NB4 (cell line): ENCODE results near the gene CDKN2AIP.

Experiments used
- MYC ChIP-seq: IDR thresholded peaks from 2 replicates; pipeline ENCODE4 v1.6.1; 2011; ENCODE audit warnings: low read depth, low read length
- POLR2A ChIP-seq: IDR thresholded peaks from 2 replicates; pipeline ENCODE4 v1.6.1; 2011; ENCODE audit warnings: mild to moderate bottlenecking; ENCODE audit not compliant: insufficient read length; ENCODE audit errors: extremely low read depth
- TF ChIP-seq, protein P1 (sequence below): IDR thresholded peaks from one replicate; pipeline ENCODE4 v1.5.1; 2012; ENCODE audit warnings: low read depth, low read length
- TF ChIP-seq, protein P2 (sequence below): IDR thresholded peaks from 2 replicates; pipeline ENCODE4 v1.6.1; 2011; ENCODE audit warnings: low read depth, low read length

DNA sequence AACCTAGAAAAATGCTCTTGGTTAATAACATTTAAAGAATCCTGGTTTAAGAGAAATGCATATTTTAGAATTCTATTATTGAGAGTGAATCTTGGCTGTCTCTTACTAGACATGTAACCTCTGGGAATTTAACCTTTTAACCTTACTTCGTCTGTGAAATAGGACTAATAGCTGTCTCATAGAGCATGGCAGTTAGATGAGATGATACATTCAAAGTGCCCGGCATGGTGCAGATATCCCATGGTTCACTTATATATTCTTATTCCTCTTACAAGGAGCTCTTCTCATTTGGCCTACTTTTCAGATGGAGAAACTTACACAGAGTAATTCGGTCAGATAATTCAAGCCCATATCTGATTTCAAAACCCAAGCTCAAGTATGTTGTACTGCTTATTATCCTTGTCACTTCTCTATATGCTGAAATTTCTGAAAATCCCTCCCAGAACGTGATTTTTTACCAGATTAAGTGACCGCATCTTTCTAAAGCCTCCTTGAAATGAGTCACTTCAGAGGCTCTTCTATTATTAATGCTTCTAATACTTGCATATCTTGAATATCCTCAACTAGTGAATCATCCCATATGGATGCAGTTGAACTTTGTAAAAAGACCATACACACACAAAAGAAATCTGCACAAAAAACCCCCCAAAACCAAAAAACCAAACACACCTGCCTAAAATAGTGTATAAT lies 4.9 kb downstream of the CDKN2AIP start:
- TF ChIP-seq, protein P1, sequence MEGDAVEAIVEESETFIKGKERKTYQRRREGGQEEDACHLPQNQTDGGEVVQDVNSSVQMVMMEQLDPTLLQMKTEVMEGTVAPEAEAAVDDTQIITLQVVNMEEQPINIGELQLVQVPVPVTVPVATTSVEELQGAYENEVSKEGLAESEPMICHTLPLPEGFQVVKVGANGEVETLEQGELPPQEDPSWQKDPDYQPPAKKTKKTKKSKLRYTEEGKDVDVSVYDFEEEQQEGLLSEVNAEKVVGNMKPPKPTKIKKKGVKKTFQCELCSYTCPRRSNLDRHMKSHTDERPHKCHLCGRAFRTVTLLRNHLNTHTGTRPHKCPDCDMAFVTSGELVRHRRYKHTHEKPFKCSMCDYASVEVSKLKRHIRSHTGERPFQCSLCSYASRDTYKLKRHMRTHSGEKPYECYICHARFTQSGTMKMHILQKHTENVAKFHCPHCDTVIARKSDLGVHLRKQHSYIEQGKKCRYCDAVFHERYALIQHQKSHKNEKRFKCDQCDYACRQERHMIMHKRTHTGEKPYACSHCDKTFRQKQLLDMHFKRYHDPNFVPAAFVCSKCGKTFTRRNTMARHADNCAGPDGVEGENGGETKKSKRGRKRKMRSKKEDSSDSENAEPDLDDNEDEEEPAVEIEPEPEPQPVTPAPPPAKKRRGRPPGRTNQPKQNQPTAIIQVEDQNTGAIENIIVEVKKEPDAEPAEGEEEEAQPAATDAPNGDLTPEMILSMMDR, result no peak
- TF ChIP-seq POLR2A (no peak), MYC (no peak)
- TF ChIP-seq, protein P2, sequence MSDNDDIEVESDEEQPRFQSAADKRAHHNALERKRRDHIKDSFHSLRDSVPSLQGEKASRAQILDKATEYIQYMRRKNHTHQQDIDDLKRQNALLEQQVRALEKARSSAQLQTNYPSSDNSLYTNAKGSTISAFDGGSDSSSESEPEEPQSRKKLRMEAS, result no peak
